RWPE1 (cell line): ENCODE results near the gene LYPD6.
"Not testable (repeated sequence)": the region's sequence is repeated elsewhere in the genome, so short reads cannot be mapped to it uniquely, and the experiment has no call there.

ENCODE experiments used
- CTCF ChIA-PET: fragments of 350-600 bp; sonication (Branson Sonifier 250); formaldehyde crosslinking; extraction: SDS; loops from one replicate; lab custom pipeline; 2021; lab: Yijun Ruan, JAX
- POLR2A ChIA-PET: fragments of 400-600 bp; formaldehyde crosslinking; extraction: SDS; loops from one replicate; lab custom pipeline; 2020; ENCODE audit warnings: antibody characterized with exemption; ENCODE audit not compliant: low non-redundant PET; lab: Yijun Ruan, JAX
- DNase-seq: peaks from one replicate; pipeline ENCODE4 v3.0.0; 2012; ENCODE audit warnings: low spot score
- H3K27ac ChIP-seq: fragments of 450-650 bp; 2 replicates; pipeline ENCODE4 v1.5.1; 2017
- TF ChIP-seq, protein P1 (sequence below): fragments of 450-650 bp; conservative IDR thresholded peaks from 2 replicates; pipeline ENCODE4 v1.5.1; 2017; ENCODE audit warnings: low read depth, mild to moderate bottlenecking

LYPD6 gene

DNA sequence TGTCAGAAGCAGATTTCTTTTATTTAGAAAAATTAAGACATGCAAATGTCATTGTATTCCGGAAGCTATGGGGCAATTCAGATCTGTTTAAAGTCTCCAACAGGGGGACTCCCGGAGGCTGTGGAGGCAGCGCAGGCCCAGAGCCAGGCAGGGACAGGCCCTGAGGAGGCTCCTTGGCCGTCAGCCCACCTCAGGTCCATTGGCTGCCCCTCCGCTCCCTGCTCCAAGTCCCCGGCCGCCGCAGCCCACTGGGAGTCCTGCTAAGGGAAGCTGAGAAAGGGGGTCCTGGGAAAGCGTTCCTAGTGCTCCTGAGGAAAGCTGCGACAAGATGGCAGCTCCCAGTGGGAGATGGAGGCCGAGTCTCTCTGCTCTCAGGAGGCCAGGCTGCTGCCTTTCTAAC is 20.0 kb upstream of the LYPD6 start:
- CTCF ChIA-PET, result interaction anchor here (0.6 kb wide), 1 partner anchor 142 kb away, joined by 3 read pairs; no protein-coding TSS in a partner anchor
- no peak for DNase-seq
- POLR2A ChIA-PET, result no interaction called here
- H3K27ac ChIP-seq, result no peak overlapping the region
- TF ChIP-seq, protein P1, sequence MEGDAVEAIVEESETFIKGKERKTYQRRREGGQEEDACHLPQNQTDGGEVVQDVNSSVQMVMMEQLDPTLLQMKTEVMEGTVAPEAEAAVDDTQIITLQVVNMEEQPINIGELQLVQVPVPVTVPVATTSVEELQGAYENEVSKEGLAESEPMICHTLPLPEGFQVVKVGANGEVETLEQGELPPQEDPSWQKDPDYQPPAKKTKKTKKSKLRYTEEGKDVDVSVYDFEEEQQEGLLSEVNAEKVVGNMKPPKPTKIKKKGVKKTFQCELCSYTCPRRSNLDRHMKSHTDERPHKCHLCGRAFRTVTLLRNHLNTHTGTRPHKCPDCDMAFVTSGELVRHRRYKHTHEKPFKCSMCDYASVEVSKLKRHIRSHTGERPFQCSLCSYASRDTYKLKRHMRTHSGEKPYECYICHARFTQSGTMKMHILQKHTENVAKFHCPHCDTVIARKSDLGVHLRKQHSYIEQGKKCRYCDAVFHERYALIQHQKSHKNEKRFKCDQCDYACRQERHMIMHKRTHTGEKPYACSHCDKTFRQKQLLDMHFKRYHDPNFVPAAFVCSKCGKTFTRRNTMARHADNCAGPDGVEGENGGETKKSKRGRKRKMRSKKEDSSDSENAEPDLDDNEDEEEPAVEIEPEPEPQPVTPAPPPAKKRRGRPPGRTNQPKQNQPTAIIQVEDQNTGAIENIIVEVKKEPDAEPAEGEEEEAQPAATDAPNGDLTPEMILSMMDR, result no peak

- DNase-seq, result no peak
- ChIA-PET POLR2A (no interaction called here), CTCF (interaction anchor here (1.9 kb wide), 1 partner anchor 25 kb away, joined by 4 read pairs; no protein-coding TSS in a partner anchor)
- no peak overlapping the region for H3K27ac ChIP-seq
- TF ChIP-seq, protein P1, result no peak
These were observed 18.3 kb upstream of the LYPD6 start for GRCh38 chr2:149312039-149312438.

DNA sequence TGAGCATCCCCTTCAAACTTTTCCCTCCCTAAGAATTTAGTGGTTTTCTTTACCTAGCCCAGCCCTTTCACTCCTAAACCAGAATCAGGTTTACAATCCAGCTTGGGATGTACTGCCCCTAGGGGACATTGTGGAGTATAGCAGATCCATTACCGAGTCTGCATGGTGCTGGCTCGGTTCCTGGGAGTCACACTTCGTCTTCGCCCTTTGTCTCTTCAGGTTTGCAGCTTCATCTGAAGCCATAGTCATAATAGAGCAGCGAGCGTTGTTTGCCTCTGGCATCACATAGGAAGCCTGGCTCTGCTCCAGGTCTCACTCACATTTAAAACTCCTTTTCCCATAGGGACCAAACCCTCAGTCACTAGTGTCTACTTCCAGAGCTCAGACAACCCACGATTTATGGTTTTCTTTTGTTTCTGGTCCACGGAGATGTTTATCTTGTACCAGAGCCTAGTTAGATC is 16.8 kb upstream of the LYPD6 start:
- ChIA-PET POLR2A (no interaction called here), CTCF (interaction anchor here (0.6 to 1.9 kb wide), 11 partner anchors 9 to 1843 kb away, joined by 3 to 8 read pairs (median 4); no protein-coding TSS in a partner anchor)
- H3K27ac ChIP-seq, result no peak overlapping the region
- peak; percentile 71 for DNase-seq
- TF ChIP-seq, protein P1, result peak; percentile 61

- POLR2A ChIA-PET, result no interaction called here
- CTCF ChIA-PET, result no interaction called here
- DNase-seq, result no peak
These were observed 15.7 kb upstream of the LYPD6 start for GRCh38 chr2:149314687-149315086.

GRCh38 chr2:149315461-149315860 is 14.9 kb upstream of the LYPD6 start:
- H3K27ac ChIP-seq, result no peak overlapping the region
- no peak for DNase-seq
- TF ChIP-seq, protein P1, result no peak
- ChIA-PET POLR2A (no interaction called here), CTCF (no interaction called here)

More at GRCh38 chr2:149314687-149315086, 15.7 kb upstream of the LYPD6 start:
- TF ChIP-seq, protein P1, result no peak
- H3K27ac ChIP-seq, result no peak overlapping the region

GRCh38 chr2:149318566-149318965 is 11.8 kb upstream of the LYPD6 start:
- CTCF ChIA-PET, POLR2A ChIA-PET, DNase-seq, H3K27ac ChIP-seq: not testable (repeated sequence)

DNA sequence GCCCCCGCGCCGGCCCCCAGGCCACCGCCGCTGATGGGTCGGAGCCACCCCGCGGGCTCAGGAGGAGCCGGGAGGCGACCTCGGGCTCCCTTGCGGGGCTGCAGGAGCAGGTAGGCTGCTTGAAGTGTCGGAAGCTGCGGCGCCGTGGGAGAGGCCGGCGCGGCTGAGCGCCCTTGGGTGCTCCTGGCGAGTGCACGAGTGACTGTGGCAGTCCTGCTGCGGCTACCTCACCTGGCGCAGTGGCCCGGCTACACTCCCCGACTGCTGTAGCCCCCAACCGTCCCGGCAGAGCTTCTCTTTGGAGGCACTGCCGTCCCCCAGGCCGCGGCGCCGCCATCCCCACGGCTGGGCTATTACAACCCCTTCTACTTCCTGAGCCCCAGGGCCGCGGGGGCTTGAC is 10.0 kb upstream of the LYPD6 start:
- ChIA-PET CTCF (no interaction called here), POLR2A (no interaction called here)
- DNase-seq, result no peak
- TF ChIP-seq, protein P1, result no peak
- H3K27ac ChIP-seq, result no peak overlapping the region
